ENCODE measurements around the gene SNCAIP.
"Not testable (repeated sequence)": the region's sequence is repeated elsewhere in the genome, so short reads cannot be mapped to it uniquely, and the experiment has no call there.

The SNCAIP gene

GRCh38 chr5:122315521-122315920 is 3.5 kb downstream of the SNCAIP start:
- DNase-seq (ENCODE audit: low read depth): no peak

GRCh38 chr5:122316656-122317055 is 4.6 kb downstream of the SNCAIP start:
- DNase-seq (ENCODE audit: low read depth): no peak

- DNase-seq (ENCODE audit: low read depth): no peak
Measured at GRCh38 chr5:122319897-122320296, 7.9 kb downstream of the SNCAIP start.

GRCh38 chr5:122321921-122322320 is 9.9 kb downstream of the SNCAIP start:
- DNase-seq (ENCODE audit: low read depth): no peak

GRCh38 chr5:122322801-122323548 is 10.9 kb downstream of the SNCAIP start:
- DNase-seq (ENCODE audit: low read depth): no peak

GRCh38 chr5:122323738-122324137 is 11.7 kb downstream of the SNCAIP start:
- no peak for DNase-seq (ENCODE audit: low read depth)

- DNase-seq (ENCODE audit: low read depth): no peak
Measured at GRCh38 chr5:122327110-122327509, 15.1 kb downstream of the SNCAIP start.

GRCh38 chr5:122330881-122331280 is 18.8 kb downstream of the SNCAIP start:
- DNase-seq (ENCODE audit: low read depth): no peak

- DNase-seq (ENCODE audit: low read depth): no peak
Measured at GRCh38 chr5:122332599-122333555, 20.8 kb downstream of the SNCAIP start.

- no peak for DNase-seq (ENCODE audit: low read depth)
Measured at GRCh38 chr5:122333564-122333963, 21.5 kb downstream of the SNCAIP start.

GRCh38 chr5:122339591-122339990 is 27.6 kb downstream of the SNCAIP start:
- no peak for DNase-seq (ENCODE audit: low read depth)

GRCh38 chr5:122341087-122341486 is 29.1 kb downstream of the SNCAIP start:
- DNase-seq (ENCODE audit: low read depth): no peak

- no peak for DNase-seq (ENCODE audit: low read depth)
Measured at GRCh38 chr5:122342256-122342655, 30.2 kb downstream of the SNCAIP start.

- no peak for DNase-seq (ENCODE audit: low read depth)
Measured at GRCh38 chr5:122346897-122347581, 35.0 kb downstream of the SNCAIP start.

- no peak for DNase-seq (ENCODE audit: low read depth)
Measured at GRCh38 chr5:122350496-122350895, 38.5 kb downstream of the SNCAIP start.

GRCh38 chr5:122351416-122352157 is 39.5 kb downstream of the SNCAIP start:
- no peak for DNase-seq (ENCODE audit: low read depth)

- DNase-seq (ENCODE audit: low read depth): no peak
Measured at GRCh38 chr5:122352331-122352730, 40.3 kb downstream of the SNCAIP start.

- not testable (repeated sequence) for DNase-seq (ENCODE audit: low read depth)
Measured at GRCh38 chr5:122353361-122353760, 41.3 kb downstream of the SNCAIP start.

GRCh38 chr5:122354293-122354692 is 42.3 kb downstream of the SNCAIP start:
- DNase-seq (ENCODE audit: low read depth): no peak

GRCh38 chr5:122355324-122355723 is 43.3 kb downstream of the SNCAIP start:
- DNase-seq (ENCODE audit: low read depth): no peak

GRCh38 chr5:122356855-122357254 is 44.8 kb downstream of the SNCAIP start:
- no peak for DNase-seq (ENCODE audit: low read depth)

Data from activated T-cell treated with anti-CD3 and anti-CD28 coated beads for 48 hours (primary cell).